Measurements from ENCODE around the gene XXYLT1. TPM values are rescaled to one million over a fixed set of nuclear protein-coding genes. Genes with fewer than 3 reads are reported as not detected.

XXYLT1 gene
- total and polyA plus RNA-seq, 9 of the 15 experiments (the other 6 are each of a cell fraction or from before 2014, with no cell fraction given), result 1.9 to 18.9 (median 15.0) TPM

GRCh38 chr3:195115600-195116406 lies 155.2 kb downstream of the XXYLT1 start (continued):
- TF ChIP-seq AFF1 (IDR thresholded peaks at IDR 0.05; ENCODE audit: low read depth in 1 of 2, partially characterized antibody in 2 of 2), result no peak

GRCh38 chr3:195114786-195115599 lies 156.0 kb downstream of the XXYLT1 start:
- intact Hi-C loops (cut with micrococcal nuclease) (loop anchor here (5.0 to 10.0 kb wide), 3 partner anchors 37 to 142 kb away; no protein-coding TSS in a partner anchor), in situ Hi-C loops (cut with MboI) (no loop called here)
- POLR2A ChIA-PET, result interaction anchor here (0.7 to 1.6 kb wide), 4 partner anchors 8 to 1408 kb away, joined by 3 to 5 read pairs (median 4); no protein-coding TSS in a partner anchor
- DNase-seq (ENCODE audit: extremely low read depth in 1 of 4, low spot score in 3 of 4) (no peak), FAIRE-seq (no peak), ATAC-seq (no peak)
- H2AFZ ChIP-seq (ENCODE audit: low read depth, low read length), result no peak overlapping the region
- H3K36me3 ChIP-seq (ENCODE audit: control insufficient read depth, insufficient read depth, low read length), result peaks cover 5% of the 10 kb centered on the region; the same call in 1 of the 3 replicates
- H3K4me3 ChIP-seq, result no peak overlapping the region
- peak overlapping the region in 1 of 2 experiments; percentile 73; a peak in 2 of 4 replicates for H3K9ac ChIP-seq (ENCODE audit: insufficient read depth in 1 of 2, low read depth in 2 of 2, low read length in 2 of 2)
- no TSS peak for BruUV-seq (replicated peaks)
- no peaks in the 10 kb centered on the region for H4K20me1 ChIP-seq (replicated peaks; ENCODE audit: control insufficient read depth, insufficient read depth, low read length)
- no peak overlapping the region for H3K4me2 ChIP-seq (ENCODE audit: insufficient read depth, low read length)
- WGBS (ENCODE audit: insufficient coverage, low coverage, missing lambda C conversion rate), result 82% methylated on average over 30 of the region's 31 CpGs
- no peak overlapping the region; the same call in 2 of the 3 replicates for H3K27ac ChIP-seq (ENCODE audit: extremely low read depth, low read depth, low read length)
- TF ChIP-seq TEAD2 (tag; IDR thresholded peaks at IDR 0.05) (no peak), ARHGAP35 (IDR thresholded peaks at IDR 0.05; ENCODE audit: partially characterized antibody) (no peak), ZNF175 (CRISPR knock-in tag; IDR thresholded peaks at IDR 0.05; ENCODE audit: low read depth) (0 out of 2 replicates have a peak, but pooled peaks have one; percentile 31), WHSC1 (IDR thresholded peaks at IDR 0.05; ENCODE audit: low read length) (peak; percentile 76), POLR2AphosphoS2 (IDR thresholded peaks at IDR 0.05; ENCODE audit: low read length) (no peak), HNRNPH1 (optimal IDR thresholded peaks at IDR 0.05; ENCODE audit: low read depth, low read length) (no peak)
- CTCF ChIA-PET (ENCODE audit: low intra/inter-chr PET ratio), result no interaction called here
- no peaks in the 10 kb centered on the region for H3K9me3 ChIP-seq (replicated peaks; ENCODE audit: control insufficient read depth, insufficient read depth, low read depth, low read length)
- H3K4me1 ChIP-seq (replicated peaks in 1 of 2; ENCODE audit: control insufficient read depth in 2 of 2, insufficient read depth in 2 of 2, low read length in 2 of 2), result peaks cover 45 to 65% of the 10 kb centered on the region in 2 experiments
- H3K27me3 ChIP-seq (ENCODE audit: control insufficient read depth in 2 of 2, insufficient read depth in 2 of 2, low read length in 2 of 2), result no peaks in the 10 kb centered on the region
- no peaks in the 10 kb centered on the region; the same call in 2 of the 3 replicates for H3K79me2 ChIP-seq (ENCODE audit: control insufficient read depth, insufficient read depth, low read length)
- peaks cover 3% of the 10 kb centered on the region for H3K9me1 ChIP-seq (ENCODE audit: control insufficient read depth, insufficient read depth, low read length)

All from K562 (cell line).